Prostate gland (tissue), 2 donors: ENCODE results near the gene RPS24. TPM values are rescaled to one million over a fixed set of nuclear protein-coding genes. Genes with fewer than 3 reads are reported as not detected.
"Not testable (repeated sequence)": the region's sequence is repeated elsewhere in the genome, so short reads cannot be mapped to it uniquely, and the experiment has no call there.

ENCODE experiments used
- DNase-seq: peaks from one replicate; pipeline ENCODE4 v3.0.0-alpha.2; 2019; ENCODE audit warnings: low spot score
- H3K27ac ChIP-seq, 2 donors: fragments of 200-600 bp; sonication (generic); 2 replicates each; pipeline ENCODE4 v1.5.1; 2017 to 2019
- H3K27me3 ChIP-seq: fragments of 200-600 bp; sonication (generic); replicated peaks from 2 replicates; pipeline ENCODE4 v1.5.1; 2019; ENCODE audit not compliant: insufficient read depth
- H3K36me3 ChIP-seq, 2 donors: fragments of 200-600 bp; sonication (generic); 1 replicate in 1 of 2; 2 replicates in 1 of 2; pipeline versions ENCODE4 v1.5.1 to v1.8.1; 2017 to 2019
- H3K4me1 ChIP-seq: fragments of 200-600 bp; sonication (generic); replicated peaks from 2 replicates; pipeline ENCODE4 v1.5.1; 2019
- H3K4me3 ChIP-seq, 2 donors: fragments of 200-600 bp; sonication (generic); 2 replicates each; pipeline ENCODE4 v1.5.1; 2017 to 2019
- H3K9me3 ChIP-seq: fragments of 200-600 bp; sonication (generic); 2 replicates; pipeline ENCODE4 v1.5.1; 2017
- CTCF ChIP-seq, 4 experiments: fragments of 200-600 bp in 2 of 4; fragments of 450-650 bp in 2 of 4; sonication (generic) in 2 of 4; IDR thresholded peaks; 1 replicate in 3 of 4; 2 replicates in 1 of 4; pipeline ENCODE4 v1.5.1; 2016 to 2019; ENCODE audit warnings: antibody characterized with exemption in 4 of 4, mild to moderate bottlenecking in 2 of 4, moderate library complexity in 2 of 4
- POLR2A ChIP-seq: fragments of 450-650 bp; IDR thresholded peaks from one replicate; pipeline ENCODE4 v1.6.1; 2016; ENCODE audit warnings: antibody characterized with exemption, mild to moderate bottlenecking
- POLR2AphosphoS5 ChIP-seq: sonication (generic); formaldehyde crosslinking; IDR thresholded peaks from one replicate; pipeline ENCODE4 v1.6.1; 2017; ENCODE audit warnings: antibody characterized with exemption
- WGBS: methylation state at CpG from one replicate; pipeline ENCODE4 v1.1.5; 2018; 5-methylcytosine and 5-hydroxymethylcytosine counted together
- intact Hi-C: fragments of 100-400 bp; cut with DNase I; formaldehyde crosslinking; loops from one replicate; pipeline ENCODE4 v1.14.2; 2022
- total RNA-seq, 2 donors: library from RNA; depleted of rRNA; stranded (reverse); fragments of >200 nt; gene quantifications; one replicate each; pipeline ENCODE4 v1.1.0, GENCODE V29; 2016

Gene RPS24
- total RNA-seq, 2 donors from 2014 or later = 1,826 to 2,580 TPM

GRCh38 chr10:77993620-77994019, 40.0 kb upstream of the RPS24 start:
- TF ChIP-seq POLR2A (no peak), CTCF (IDR thresholded peaks at IDR 0.05) (no peak), POLR2AphosphoS5 (no peak)
- DNase-seq = no peak
- H3K4me1 ChIP-seq = no peaks in the 10 kb centered on the region
- H3K27me3 ChIP-seq = no peaks in the 10 kb centered on the region
- H3K36me3 ChIP-seq = no peaks in the 10 kb centered on the region
- intact Hi-C loops = no loop called here
- H3K27ac ChIP-seq = no peak overlapping the region
- H3K9me3 ChIP-seq = no peaks in the 10 kb centered on the region
- WGBS = 88% methylated on average over 3 of the region's 3 CpGs
- no peak overlapping the region for H3K4me3 ChIP-seq

- DNase-seq, H3K4me3 ChIP-seq, H3K9me3 ChIP-seq, intact Hi-C loops, H3K4me1 ChIP-seq, H3K36me3 ChIP-seq, H3K27me3 ChIP-seq, H3K27ac ChIP-seq: not testable (repeated sequence)
- 98% methylated on average over 5 of the region's 5 CpGs for WGBS
These were observed 34.9 kb upstream of the RPS24 start for GRCh38 chr10:77998780-77999179.

- Histone ChIP-seq H3K27me3 (no peaks in the 10 kb centered on the region), H3K36me3 (no peaks in the 10 kb centered on the region), H3K4me1 (no peaks in the 10 kb centered on the region), H3K4me3 (no peak overlapping the region), H3K9me3 (no peaks in the 10 kb centered on the region), H3K27ac (no peak overlapping the region)
- no peak for TF ChIP-seq POLR2A
- TF ChIP-seq CTCF (IDR thresholded peaks at IDR 0.05) = no peak
- no peak for TF ChIP-seq POLR2AphosphoS5
- intact Hi-C loops = no loop called here
- DNase-seq = no peak
These were observed 33.5 kb upstream of the RPS24 start for GRCh38 chr10:78000206-78000605.

- Histone ChIP-seq H3K9me3 (no peaks in the 10 kb centered on the region), H3K36me3 (no peaks in the 10 kb centered on the region), H3K27me3 (no peaks in the 10 kb centered on the region), H3K4me3 (no peak overlapping the region), H3K27ac (no peak overlapping the region), H3K4me1 (no peaks in the 10 kb centered on the region)
- intact Hi-C loops = no loop called here
- TF ChIP-seq CTCF (IDR thresholded peaks at IDR 0.05) (no peak), POLR2A (no peak), POLR2AphosphoS5 (no peak)
- WGBS = 66% methylated on average over 6 of the region's 6 CpGs
- no peak for DNase-seq
These were observed 32.6 kb upstream of the RPS24 start for GRCh38 chr10:78000956-78001472.

GRCh38 chr10:78002541-78003288, 30.9 kb upstream of the RPS24 start:
- H3K9me3 ChIP-seq = no peaks in the 10 kb centered on the region
- DNase-seq = no peak
- intact Hi-C loops = no loop called here
- H3K4me1 ChIP-seq = no peaks in the 10 kb centered on the region
- H3K27ac ChIP-seq = no peak overlapping the region
- no peaks in the 10 kb centered on the region for H3K36me3 ChIP-seq
- WGBS = 92% methylated on average over 4 of the region's 4 CpGs
- H3K4me3 ChIP-seq = no peak overlapping the region
- H3K27me3 ChIP-seq = no peaks in the 10 kb centered on the region
- no peak for TF ChIP-seq CTCF (IDR thresholded peaks at IDR 0.05)
- no peak for TF ChIP-seq POLR2AphosphoS5
- TF ChIP-seq POLR2A = no peak
